HEK293T (cell line): ENCODE data around the gene PTCHD1.

ENCODE experiments used
- CTCF ChIA-PET: fragments of 350-600 bp; formaldehyde crosslinking; extraction: SDS; loops from one replicate; lab custom pipeline; 2021; ENCODE audit warnings: antibody characterized with exemption, inconsistent platforms; lab: Yijun Ruan, JAX
- POLR2A ChIA-PET: fragments of 350-600 bp; formaldehyde crosslinking; extraction: SDS; loops from one replicate; lab custom pipeline; 2020; ENCODE audit warnings: antibody characterized with exemption, inconsistent platforms; lab: Yijun Ruan, JAX
- DNase-seq: peaks from one replicate; pipeline ENCODE4 v3.0.0; 2012; ENCODE audit warnings: mixed read lengths; ENCODE audit errors: extremely low spot score
- ARNT ChIP-seq: fragments of 450-650 bp; IDR thresholded peaks from 2 replicates; pipeline ENCODE4 v1.6.1; 2017; ENCODE audit warnings: mild to moderate bottlenecking
- BHLHE40 ChIP-seq: fragments of 450-650 bp; IDR thresholded peaks from 2 replicates; pipeline ENCODE4 v1.6.1; 2016; ENCODE audit warnings: mild to moderate bottlenecking, moderate library complexity, borderline replicate concordance
- CTBP1 ChIP-seq: fragments of 450-650 bp; IDR thresholded peaks from 2 replicates; pipeline ENCODE4 v1.6.1; 2016; ENCODE audit warnings: borderline replicate concordance
- ELF4 ChIP-seq: fragments of 450-650 bp; IDR thresholded peaks from 2 replicates; pipeline ENCODE4 v1.6.1; 2017; ENCODE audit warnings: antibody characterized with exemption
- FOXA1 ChIP-seq: fragments of 450-650 bp; IDR thresholded peaks from 2 replicates; pipeline ENCODE4 v1.6.1; 2016; ENCODE audit warnings: mild to moderate bottlenecking
- FOXK2 ChIP-seq: fragments of 450-650 bp; IDR thresholded peaks from 2 replicates; pipeline ENCODE4 v1.6.1; 2016; ENCODE audit warnings: mild to moderate bottlenecking
- FOXM1 ChIP-seq: fragments of 450-650 bp; IDR thresholded peaks from 2 replicates; pipeline ENCODE4 v1.6.1; 2017; ENCODE audit warnings: mild to moderate bottlenecking, borderline replicate concordance
- HDGF ChIP-seq: fragments of 450-650 bp; IDR thresholded peaks from 2 replicates; pipeline ENCODE4 v1.6.1; 2017; ENCODE audit warnings: antibody characterized with exemption, borderline replicate concordance
- L3MBTL2 ChIP-seq: fragments of 450-650 bp; conservative IDR thresholded peaks from 2 replicates; pipeline ENCODE4 v1.6.1; 2016; ENCODE audit warnings: mild to moderate bottlenecking
- LEF1 ChIP-seq: fragments of 450-650 bp; IDR thresholded peaks from 2 replicates; pipeline ENCODE4 v1.6.1; 2017; ENCODE audit warnings: mild to moderate bottlenecking, borderline replicate concordance
- NFRKB ChIP-seq: fragments of 450-650 bp; IDR thresholded peaks from 2 replicates; pipeline ENCODE4 v1.6.1; 2016; ENCODE audit warnings: mild to moderate bottlenecking, moderate library complexity
- PKNOX1 ChIP-seq: fragments of 450-650 bp; IDR thresholded peaks from 2 replicates; pipeline ENCODE4 v1.6.1; 2016
- SP1 ChIP-seq: fragments of 450-650 bp; IDR thresholded peaks from 2 replicates; pipeline ENCODE4 v1.6.1; 2017
- SUZ12 ChIP-seq: fragments of 450-650 bp; IDR thresholded peaks from 2 replicates; pipeline ENCODE4 v1.6.1; 2016; ENCODE audit warnings: mild to moderate bottlenecking
- TARDBP ChIP-seq: fragments of 450-650 bp; IDR thresholded peaks from 2 replicates; pipeline ENCODE4 v1.6.1; 2016
- ZNF384 ChIP-seq: fragments of 450-650 bp; IDR thresholded peaks from 2 replicates; pipeline ENCODE4 v1.6.1; 2016

PTCHD1 gene

GRCh38 chrX:23344238-23344903 lies 9.7 kb downstream of the PTCHD1 start:
- TF ChIP-seq ELF4: no peak
- no peak for TF ChIP-seq CTBP1
- no peak for TF ChIP-seq TARDBP
- no peak for TF ChIP-seq NFRKB
- TF ChIP-seq PKNOX1: no peak
- no peak for TF ChIP-seq SUZ12
- TF ChIP-seq BHLHE40: no peak
- TF ChIP-seq L3MBTL2: no peak
- TF ChIP-seq FOXA1: no peak
- no peak for TF ChIP-seq FOXM1
- no peak for TF ChIP-seq ARNT
- TF ChIP-seq HDGF: no peak
- no peak for TF ChIP-seq ZNF384
- TF ChIP-seq SP1: no peak
- TF ChIP-seq LEF1: no peak
- ChIA-PET POLR2A (no interaction called here), CTCF (interaction anchor here (0.6 kb wide), 1 partner anchor 1983 kb away, joined by 3 read pairs; no protein-coding TSS in a partner anchor)
- no peak for DNase-seq

GRCh38 chrX:23344904-23345271 lies 10.2 kb downstream of the PTCHD1 start:
- TF ChIP-seq ARNT (no peak), FOXA1 (no peak), LEF1 (no peak), CTBP1 (no peak), TARDBP (no peak), PKNOX1 (no peak), ZNF384 (no peak), HDGF (no peak), SUZ12 (no peak), FOXK2 (no peak), SP1 (no peak), L3MBTL2 (no peak), FOXM1 (no peak), NFRKB (no peak), BHLHE40 (no peak), ELF4 (no peak)
- ChIA-PET POLR2A (no interaction called here), CTCF (no interaction called here)
- no peak for DNase-seq

GRCh38 chrX:23356189-23356588 lies 21.5 kb downstream of the PTCHD1 start:
- no peak for TF ChIP-seq FOXK2
- TF ChIP-seq TARDBP: no peak
- no peak for TF ChIP-seq FOXA1
- TF ChIP-seq FOXM1: no peak
- TF ChIP-seq PKNOX1: no peak
- no peak for TF ChIP-seq ELF4
- no peak for TF ChIP-seq SUZ12
- CTCF ChIA-PET: no interaction called here
- no peak for DNase-seq
- POLR2A ChIA-PET: no interaction called here

GRCh38 chrX:23364416-23364815 lies 29.8 kb downstream of the PTCHD1 start:
- ChIA-PET POLR2A (no interaction called here), CTCF (no interaction called here)
- TF ChIP-seq SUZ12 (no peak), HDGF (no peak), CTBP1 (no peak), FOXM1 (no peak), LEF1 (no peak), BHLHE40 (no peak), NFRKB (no peak), FOXA1 (no peak), TARDBP (no peak), SP1 (no peak), FOXK2 (no peak), ZNF384 (no peak), ARNT (no peak)
- no peak for DNase-seq

GRCh38 chrX:23365541-23365940 lies 30.9 kb downstream of the PTCHD1 start:
- ChIA-PET POLR2A (no interaction called here), CTCF (no interaction called here)
- DNase-seq: no peak

GRCh38 chrX:23366914-23367313 lies 32.3 kb downstream of the PTCHD1 start:
- POLR2A ChIA-PET: no interaction called here
- TF ChIP-seq SUZ12 (no peak), FOXA1 (no peak), LEF1 (no peak), BHLHE40 (no peak), ARNT (no peak)
- DNase-seq: no peak
- CTCF ChIA-PET: no interaction called here

More at GRCh38 chrX:23365541-23365940, 30.9 kb downstream of the PTCHD1 start:
- TF ChIP-seq FOXM1: no peak

- TF ChIP-seq L3MBTL2 (no peak), FOXA1 (no peak), ZNF384 (no peak), TARDBP (no peak), SP1 (no peak), FOXM1 (no peak), ELF4 (no peak), HDGF (no peak), ARNT (no peak), NFRKB (no peak), FOXK2 (no peak), CTBP1 (no peak), PKNOX1 (no peak), LEF1 (no peak), BHLHE40 (no peak), SUZ12 (no peak)
- no peak for DNase-seq
- ChIA-PET POLR2A (no interaction called here), CTCF (interaction anchor here (0.6 kb wide), 1 partner anchor 471 kb away, joined by 3 read pairs; no protein-coding TSS in a partner anchor)
Observed at GRCh38 chrX:23369027-23369426, 34.4 kb downstream of the PTCHD1 start.
